Mesenchymal stem cell (in vitro differentiated cells and primary cell): ENCODE measurements around the gene CXCR2.

ENCODE experiments used
- DNase-seq: peaks from one replicate; pipeline ENCODE4 v3.0.0-alpha.2; 2013
- H2AFZ ChIP-seq: one replicate; pipeline ENCODE4 v1.6.1; 2013; ENCODE audit warnings: low read depth, mild to moderate bottlenecking, control low read depth, inconsistent platforms, low read length, moderate library complexity
- H2AK5ac ChIP-seq: 2 replicates; pipeline ENCODE4 v1.6.1; 2013; ENCODE audit warnings: low read length, moderate library complexity, mild to moderate bottlenecking, inconsistent platforms; ENCODE audit not compliant: severe bottlenecking
- H2BK120ac ChIP-seq: one replicate; pipeline ENCODE4 v1.6.1; 2013; ENCODE audit warnings: low read depth, mild to moderate bottlenecking, inconsistent platforms, low read length, moderate library complexity
- H2BK12ac ChIP-seq, 2 experiments: one replicate each; pipeline ENCODE4 v1.6.1; 2013; ENCODE audit warnings: inconsistent platforms in 2 of 2, low read length in 2 of 2, mild to moderate bottlenecking in 2 of 2, moderate library complexity in 2 of 2, control low read depth in 1 of 2
- H2BK15ac ChIP-seq: one replicate; pipeline ENCODE4 v1.6.1; 2013; ENCODE audit warnings: mild to moderate bottlenecking, low read depth, inconsistent platforms; ENCODE audit not compliant: poor library complexity, severe bottlenecking
- H2BK5ac ChIP-seq: 2 replicates; pipeline ENCODE4 v1.6.1; 2013; ENCODE audit warnings: low read depth, mild to moderate bottlenecking, low read length, control low read depth, inconsistent platforms; ENCODE audit not compliant: poor library complexity, severe bottlenecking
- H3K14ac ChIP-seq, 2 experiments: one replicate each; pipeline ENCODE4 v1.6.1; 2013; ENCODE audit warnings: inconsistent platforms in 2 of 2, low read length in 2 of 2, control low read depth in 1 of 2, mild to moderate bottlenecking in 1 of 2, moderate library complexity in 1 of 2
- H3K18ac ChIP-seq, 2 experiments: one replicate each; pipeline ENCODE4 v1.6.1; 2013; ENCODE audit warnings: inconsistent platforms in 2 of 2, low read length in 2 of 2, control low read depth in 1 of 2, low read depth in 1 of 2, mild to moderate bottlenecking in 1 of 2
- H3K23ac ChIP-seq, 2 experiments: one replicate each; pipeline ENCODE4 v1.6.1; 2013; ENCODE audit warnings: inconsistent platforms in 2 of 2, low read length in 2 of 2, mild to moderate bottlenecking in 2 of 2, moderate library complexity in 2 of 2, control low read depth in 1 of 2
- H3K27ac ChIP-seq: 2 replicates; pipeline ENCODE4 v1.5.1; 2013; ENCODE audit warnings: mild to moderate bottlenecking, moderate library complexity, low read length, control low read depth, inconsistent platforms; ENCODE audit not compliant: poor library complexity, severe bottlenecking
- H3K27me3 ChIP-seq, 2 experiments: 2 replicates each; pipeline versions ENCODE4 v1.6.1 to v1.7.0; 2013; ENCODE audit warnings: low read length in 2 of 2, mild to moderate bottlenecking in 2 of 2, moderate library complexity in 2 of 2, control low read depth in 1 of 2, inconsistent platforms in 1 of 2; ENCODE audit not compliant: control insufficient read depth in 1 of 2, insufficient read depth in 1 of 2
- H3K36me3 ChIP-seq, 2 experiments: 2 replicates each; pipeline versions ENCODE4 v1.6.1 to v1.7.0; 2013; ENCODE audit warnings: low read length in 2 of 2, control low read depth in 1 of 2, inconsistent platforms in 1 of 2, low read depth in 1 of 2, mild to moderate bottlenecking in 1 of 2; ENCODE audit not compliant: insufficient read depth in 2 of 2, control insufficient read depth in 1 of 2
- H3K4ac ChIP-seq, 2 experiments: one replicate each; pipeline ENCODE4 v1.6.1; 2013; ENCODE audit warnings: inconsistent platforms in 2 of 2, low read length in 2 of 2, mild to moderate bottlenecking in 2 of 2, moderate library complexity in 2 of 2, control low read depth in 1 of 2, low read depth in 1 of 2
- H3K4me1 ChIP-seq: 2 replicates; pipeline ENCODE4 v1.6.1; 2013; ENCODE audit warnings: low read depth, low read length, control low read depth; ENCODE audit not compliant: control insufficient read depth, insufficient read depth
- H3K4me2 ChIP-seq: 2 replicates; pipeline ENCODE4 v1.6.1; 2013; ENCODE audit warnings: low read length, mild to moderate bottlenecking, inconsistent platforms; ENCODE audit not compliant: poor library complexity, severe bottlenecking
- H3K4me3 ChIP-seq, 2 experiments: 2 replicates each; pipeline versions ENCODE4 v1.5.1 to v1.7.0; 2013; ENCODE audit warnings: low read length in 2 of 2, mild to moderate bottlenecking in 2 of 2, control low read depth in 1 of 2, low read depth in 1 of 2; ENCODE audit not compliant: insufficient read depth in 1 of 2
- H3K79me1 ChIP-seq: replicated peaks from 2 replicates; pipeline ENCODE4 v1.6.1; 2013; ENCODE audit warnings: mild to moderate bottlenecking, control low read depth, low read length, inconsistent platforms; ENCODE audit not compliant: poor library complexity, severe bottlenecking
- H3K9ac ChIP-seq: 2 replicates; pipeline ENCODE4 v1.7.0; 2013; ENCODE audit warnings: mild to moderate bottlenecking, low read length, moderate library complexity
- H3K9me3 ChIP-seq: 2 replicates; pipeline ENCODE4 v1.7.0; 2013; ENCODE audit warnings: mild to moderate bottlenecking, low read length; ENCODE audit not compliant: control insufficient read depth
- H4K8ac ChIP-seq: one replicate; pipeline ENCODE4 v1.6.1; 2013; ENCODE audit warnings: inconsistent platforms, mild to moderate bottlenecking, low read length, moderate library complexity
- H4K91ac ChIP-seq: one replicate; pipeline ENCODE4 v1.6.1; 2013; ENCODE audit warnings: mild to moderate bottlenecking, low read length, inconsistent platforms
- WGBS: methylation state at CpG from one replicate; pipeline ENCODE4 v1.1.7; 2013; ENCODE audit warnings: mixed read lengths; 5-methylcytosine and 5-hydroxymethylcytosine counted together

The CXCR2 gene

GRCh38 chr2:218123986-218124385 lies 1.8 kb upstream of the CXCR2 start:
- H3K27ac ChIP-seq = no peak overlapping the region
- no peak overlapping the region for H4K8ac ChIP-seq
- H3K23ac ChIP-seq = no peak overlapping the region
- no peak overlapping the region for H4K91ac ChIP-seq
- peaks cover 42 to 47% of the 10 kb centered on the region in 2 experiments for H3K27me3 ChIP-seq
- H3K36me3 ChIP-seq = no peaks in the 10 kb centered on the region
- H3K9me3 ChIP-seq = peaks cover 17% of the 10 kb centered on the region
- H2BK15ac ChIP-seq = no peak overlapping the region
- no peak overlapping the region for H3K18ac ChIP-seq
- no peaks in the 10 kb centered on the region for H3K79me1 ChIP-seq
- no peak overlapping the region for H2AK5ac ChIP-seq
- H3K4me2 ChIP-seq = no peak overlapping the region
- no peaks in the 10 kb centered on the region for H3K4me1 ChIP-seq
- no peak overlapping the region for H3K9ac ChIP-seq
- no peak overlapping the region for H3K4ac ChIP-seq
- H2BK5ac ChIP-seq = no peak overlapping the region
- H2AFZ ChIP-seq = no peak overlapping the region
- H3K14ac ChIP-seq = no peak overlapping the region
- H3K4me3 ChIP-seq = no peak overlapping the region
- WGBS = 88% methylated on average over 3 of the region's 4 CpGs
- no peak for DNase-seq
- no peak overlapping the region for H2BK120ac ChIP-seq
- H2BK12ac ChIP-seq = no peak overlapping the region

GRCh38 chr2:218125095-218125494 lies 733 bp upstream of the CXCR2 start:
- Histone ChIP-seq H2AK5ac (no peak overlapping the region), H3K27ac (no peak overlapping the region), H2BK12ac (no peak overlapping the region), H2BK15ac (no peak overlapping the region), H3K18ac (no peak overlapping the region), H3K4me1 (no peaks in the 10 kb centered on the region), H3K4me2 (no peak overlapping the region), H2BK120ac (no peak overlapping the region), H3K4ac (no peak overlapping the region), H3K9me3 (peaks cover 17% of the 10 kb centered on the region), H4K8ac (no peak overlapping the region), H3K79me1 (no peaks in the 10 kb centered on the region), H3K27me3 (peaks cover 47 to 53% of the 10 kb centered on the region in 2 experiments), H3K4me3 (no peak overlapping the region), H2BK5ac (no peak overlapping the region), H3K9ac (no peak overlapping the region), H3K36me3 (no peaks in the 10 kb centered on the region), H4K91ac (no peak overlapping the region), H3K23ac (no peak overlapping the region), H2AFZ (no peak overlapping the region), H3K14ac (no peak overlapping the region)
- no peak for DNase-seq
- WGBS = 75% methylated on average over 4 of the region's 4 CpGs

- Histone ChIP-seq H3K14ac (no peak overlapping the region), H3K9ac (no peak overlapping the region), H2BK5ac (no peak overlapping the region), H2AFZ (no peak overlapping the region), H3K4ac (no peak overlapping the region), H3K79me1 (no peaks in the 10 kb centered on the region), H2BK120ac (no peak overlapping the region), H2AK5ac (no peak overlapping the region), H3K23ac (no peak overlapping the region), H3K4me1 (no peaks in the 10 kb centered on the region), H3K27ac (no peak overlapping the region), H4K8ac (no peak overlapping the region), H3K4me3 (no peak overlapping the region), H3K9me3 (no peaks in the 10 kb centered on the region), H4K91ac (no peak overlapping the region), H3K36me3 (no peaks in the 10 kb centered on the region), H2BK15ac (no peak overlapping the region), H3K4me2 (no peak overlapping the region), H2BK12ac (no peak overlapping the region), H3K27me3 (peaks cover 47 to 69% of the 10 kb centered on the region in 2 experiments), H3K18ac (no peak overlapping the region)
- 76% methylated on average over 2 of the region's 3 CpGs for WGBS
- DNase-seq = no peak
Observed at GRCh38 chr2:218127929-218128455, 2.2 kb downstream of the CXCR2 start.

GRCh38 chr2:218128781-218129457 lies 3.1 kb downstream of the CXCR2 start:
- H3K27ac ChIP-seq = no peak overlapping the region
- no peak overlapping the region for H4K91ac ChIP-seq
- no peak overlapping the region for H2BK5ac ChIP-seq
- no peak overlapping the region for H3K4ac ChIP-seq
- no peak overlapping the region for H3K4me2 ChIP-seq
- no peak overlapping the region for H2BK12ac ChIP-seq
- DNase-seq = no peak
- no peaks in the 10 kb centered on the region for H3K9me3 ChIP-seq
- no peaks in the 10 kb centered on the region for H3K79me1 ChIP-seq
- H3K18ac ChIP-seq = no peak overlapping the region
- no peak overlapping the region for H2BK120ac ChIP-seq
- no peaks in the 10 kb centered on the region for H3K4me1 ChIP-seq
- no peak overlapping the region for H4K8ac ChIP-seq
- no peak overlapping the region for H3K14ac ChIP-seq
- H2BK15ac ChIP-seq = no peak overlapping the region
- no peak overlapping the region for H2AFZ ChIP-seq
- H2AK5ac ChIP-seq = no peak overlapping the region
- no peak overlapping the region for H3K4me3 ChIP-seq
- H3K9ac ChIP-seq = no peak overlapping the region
- WGBS = 90% methylated on average over 6 of the region's 6 CpGs
- no peaks in the 10 kb centered on the region for H3K36me3 ChIP-seq
- H3K23ac ChIP-seq = no peak overlapping the region
- H3K27me3 ChIP-seq = peaks cover 53 to 74% of the 10 kb centered on the region in 2 experiments
